ENCODE results near the gene GARNL3. TPM values are rescaled to one million over a fixed set of nuclear protein-coding genes. Genes with fewer than 3 reads are reported as not detected.
A peak's percentile ranks its signal among the peaks of the same experiment; 100 is the strongest.

The GARNL3 gene
- total and polyA plus RNA-seq, 2 experiments from 2014 or later, result 9.5 to 10.5 TPM

GRCh38 chr9:127411122-127411521 lies 146.5 kb downstream of the GARNL3 start:
- WGBS (ENCODE audit: low lambda C conversion rate, missing lambda C conversion rate), result 98% methylated on average over 4 of the region's 4 CpGs
- Histone ChIP-seq H3K27ac (peak overlapping the region; percentile 48), H3K4me2 (no peak overlapping the region), H4K20me1 (ENCODE audit: insufficient read depth, poor library complexity, severe bottlenecking) (peaks cover under 1% of the 10 kb centered on the region), H3K9me3 (ENCODE audit: low read depth) (no peaks in the 10 kb centered on the region), H2AFZ (no peak overlapping the region), H3K4me1 (ENCODE audit: insufficient read depth) (peaks cover 6% of the 10 kb centered on the region), H3K27me3 (no peaks in the 10 kb centered on the region), H3K79me2 (no peaks in the 10 kb centered on the region), H3K9me2 (replicated peaks; ENCODE audit: insufficient read depth) (no peaks in the 10 kb centered on the region), H3K4me3 (no peak overlapping the region), H3K36me3 (replicated peaks; ENCODE audit: insufficient read depth, low read depth) (no peaks in the 10 kb centered on the region)
- DNase-seq (ENCODE audit: low spot score), result no peak
- TF ChIP-seq EZH2phosphoT487 (IDR thresholded peaks at IDR 0.05; ENCODE audit: low read depth, severe bottlenecking, unreplicated experiment), result no peak
- TF ChIP-seq EZH2 (IDR thresholded peaks at IDR 0.05; ENCODE audit: borderline replicate concordance), result no peak
- no peak for TF ChIP-seq CTCF (IDR thresholded peaks at IDR 0.05; ENCODE audit: poor library complexity)

- Histone ChIP-seq H3K9me2 (replicated peaks; ENCODE audit: insufficient read depth) (no peaks in the 10 kb centered on the region), H3K36me3 (replicated peaks; ENCODE audit: insufficient read depth, low read depth) (no peaks in the 10 kb centered on the region), H3K27me3 (no peaks in the 10 kb centered on the region), H3K4me1 (ENCODE audit: insufficient read depth) (peaks cover 6% of the 10 kb centered on the region), H2AFZ (no peak overlapping the region), H4K20me1 (ENCODE audit: insufficient read depth, poor library complexity, severe bottlenecking) (no peaks in the 10 kb centered on the region), H3K4me2 (no peak overlapping the region), H3K27ac (peak overlapping the region; percentile 66), H3K9me3 (ENCODE audit: low read depth) (no peaks in the 10 kb centered on the region), H3K4me3 (no peak overlapping the region), H3K79me2 (no peaks in the 10 kb centered on the region)
- no peak for TF ChIP-seq EZH2phosphoT487 (IDR thresholded peaks at IDR 0.05; ENCODE audit: low read depth, severe bottlenecking, unreplicated experiment)
- TF ChIP-seq CTCF (IDR thresholded peaks at IDR 0.05; ENCODE audit: poor library complexity), result no peak
- TF ChIP-seq EZH2 (IDR thresholded peaks at IDR 0.05; ENCODE audit: borderline replicate concordance), result no peak
- 69% methylated on average over 4 of the region's 4 CpGs for WGBS (ENCODE audit: low lambda C conversion rate, missing lambda C conversion rate)
- DNase-seq (ENCODE audit: low spot score), result no peak
Measured at GRCh38 chr9:127415141-127415540, 150.6 kb downstream of the GARNL3 start.

GRCh38 chr9:127415657-127416056 lies 151.1 kb downstream of the GARNL3 start:
- Histone ChIP-seq H3K4me1 (ENCODE audit: insufficient read depth) (peaks cover 6% of the 10 kb centered on the region), H2AFZ (no peak overlapping the region), H3K9me2 (replicated peaks; ENCODE audit: insufficient read depth) (no peaks in the 10 kb centered on the region), H3K79me2 (peaks cover 3% of the 10 kb centered on the region), H3K36me3 (replicated peaks; ENCODE audit: insufficient read depth, low read depth) (no peaks in the 10 kb centered on the region), H3K27me3 (no peaks in the 10 kb centered on the region), H3K27ac (peak overlapping the region; percentile 66), H3K4me3 (no peak overlapping the region), H3K9me3 (ENCODE audit: low read depth) (no peaks in the 10 kb centered on the region), H3K4me2 (no peak overlapping the region), H4K20me1 (ENCODE audit: insufficient read depth, poor library complexity, severe bottlenecking) (no peaks in the 10 kb centered on the region)
- WGBS (ENCODE audit: low lambda C conversion rate, missing lambda C conversion rate), result 71% methylated on average over 1 of the region's 1 CpG
- DNase-seq (ENCODE audit: low spot score), result no peak
- no peak for TF ChIP-seq CTCF (IDR thresholded peaks at IDR 0.05; ENCODE audit: poor library complexity)

Data from hepatocyte (in vitro differentiated cells).